ENCODE results near the gene CBL. TPM values are rescaled to one million over a fixed set of nuclear protein-coding genes. Genes with fewer than 3 reads are reported as not detected.

Gene CBL
- total and polyA plus RNA-seq, 2 experiments from 2014 or later: 31.6 to 67.6 TPM

GRCh38 chr11:119166368-119167076 lies 39.6 kb upstream of the CBL start:
- no peaks in the 10 kb centered on the region for H4K20me1 ChIP-seq (replicated peaks; ENCODE audit: insufficient read depth)
- DNase-seq (ENCODE audit: low spot score) (no peak), ATAC-seq (no peak)
- peak overlapping the region; percentile 42; the same call in 1 of the 2 replicates for H3K4me2 ChIP-seq
- no peaks in the 10 kb centered on the region for H3K79me2 ChIP-seq (replicated peaks; ENCODE audit: insufficient read depth)
- Mint-ChIP-seq H3K4me1 (peaks cover 12% of the 10 kb centered on the region), H3K27me3 (ENCODE audit: insufficient read depth, low read depth, poor library complexity) (peaks cover 25% of the 10 kb centered on the region), H3K27ac (peak overlapping the region; percentile 31; the same call in 1 of the 2 replicates), H3K4me3 (no peak overlapping the region; the same call in 2 of the 3 replicates), H3K9me3 (no peaks in the 10 kb centered on the region; the same call in 2 of the 3 replicates), H3K36me3 (ENCODE audit: low read depth) (no peaks in the 10 kb centered on the region)
- H3F3A ChIP-seq (replicated peaks; ENCODE audit: low read depth): peaks cover 6% of the 10 kb centered on the region; the same call in 1 of the 2 replicates
- H3K27ac ChIP-seq (ENCODE audit: low read depth): no peak overlapping the region
- H3K4me3 ChIP-seq: no peak overlapping the region
- H3K9me2 ChIP-seq (ENCODE audit: insufficient read depth): no peaks in the 10 kb centered on the region
- no peak for TF ChIP-seq CTCF (conservative IDR thresholded peaks at IDR 0.05; ENCODE audit: low read depth in 2 of 2)
- TF ChIP-seq STAT1 (IDR thresholded peaks at IDR 0.05; ENCODE audit: unreplicated experiment): no peak
- TF ChIP-seq ZNF462 (CRISPR knock-in tag; IDR thresholded peaks at IDR 0.05): no peak
- TF ChIP-seq ZNF114 (CRISPR knock-in tag; IDR thresholded peaks at IDR 0.05): no peak
- TF ChIP-seq ZNF331 (CRISPR knock-in tag; IDR thresholded peaks at IDR 0.05; ENCODE audit: low read depth): no peak
- TF ChIP-seq REST (IDR thresholded peaks at IDR 0.05; ENCODE audit: unreplicated experiment): no peak
- no peak for TF ChIP-seq POLR2AphosphoS5 (IDR thresholded peaks at IDR 0.05; ENCODE audit: low read depth)
- TF ChIP-seq EZH2 (IDR thresholded peaks at IDR 0.05; ENCODE audit: low read depth, unreplicated experiment): no peak
- TF ChIP-seq ETS1 (IDR thresholded peaks at IDR 0.05): no peak
- no peak for TF ChIP-seq EZH2phosphoT487 (IDR thresholded peaks at IDR 0.05; ENCODE audit: unreplicated experiment)
- TF ChIP-seq CREB1 (CRISPR knock-in tag; IDR thresholded peaks at IDR 0.05; ENCODE audit: low read depth): no peak
- no peak for TF ChIP-seq JUNB (IDR thresholded peaks at IDR 0.05; ENCODE audit: unreplicated experiment)
- no peak for TF ChIP-seq NANOG (IDR thresholded peaks at IDR 0.05; ENCODE audit: borderline replicate concordance)
- peaks cover 12% of the 10 kb centered on the region; the same call in 1 of the 2 replicates for H3K4me1 ChIP-seq (ENCODE audit: insufficient read depth)
- no peaks in the 10 kb centered on the region for H3K27me3 ChIP-seq (ENCODE audit: insufficient read depth)
- H2AFZ ChIP-seq: peak overlapping the region; percentile 67; the same call in 1 of the 2 replicates
- no peaks in the 10 kb centered on the region for H3K36me3 ChIP-seq (ENCODE audit: insufficient read depth)

All from GM23338 (cell line).